GM12878 (cell line): ENCODE measurements around the gene ZNF365. TPM values are rescaled to one million over a fixed set of nuclear protein-coding genes. Genes with fewer than 3 reads are reported as not detected.

Source experiments
- ATAC-seq: fragments of 200-7000 bp; cut with Tn5 transposase; 3 replicates; pipeline ENCODE4 v1.9.1; 2020; ENCODE audit warnings: mild to moderate bottlenecking, moderate library complexity
- BruUV-seq: library from RNA; stranded (reverse); fragments of 400-500 nt; replicated peaks from 2 replicates; lab custom pipeline; 2021; lab: Mats Ljungman, UMichigan
- CTCF ChIA-PET: fragments of 300-600 bp; sonication (Branson Sonifier 250); formaldehyde crosslinking; extraction: SDS; loops from one replicate; lab custom pipeline; 2021; ENCODE audit warnings: inconsistent platforms; lab: Yijun Ruan, JAX
- POLR2A ChIA-PET: fragments of 350-600 bp; formaldehyde crosslinking; extraction: SDS; loops from one replicate; lab custom pipeline; 2021; ENCODE audit warnings: inconsistent platforms; lab: Charles Lee
- RAD21 ChIA-PET: fragments of 300-600 bp; sonication (Branson Sonifier 250); formaldehyde crosslinking; loops from one replicate; lab custom pipeline; 2023; ENCODE audit warnings: antibody characterized with exemption; ENCODE audit not compliant: unreplicated experiment; lab: Charles Lee
- SMC1A ChIA-PET: fragments of 300-600 bp; sonication (Branson Sonifier 250); formaldehyde crosslinking; loops from one replicate; lab custom pipeline; 2023; ENCODE audit not compliant: unreplicated experiment, uncharacterized antibody; lab: Charles Lee
- DNase-seq: peaks from one replicate; pipeline ENCODE4 v3.0.0-alpha.2; 2011; ENCODE audit warnings: low read depth, low spot score
- FAIRE-seq: peaks from 3 replicates; lab custom pipeline; 2011; peaks lifted over from hg19 to GRCh38; lab: Jason Lieb, UNC
- H2AFZ ChIP-seq: 2 replicates; pipeline ENCODE4 v1.6.0; 2011; ENCODE audit warnings: low read depth, low read length, control low read depth; ENCODE audit not compliant: control insufficient read depth
- H3K27ac ChIP-seq: 2 replicates; pipeline ENCODE4 v1.5.1; 2011; ENCODE audit warnings: control low read depth; ENCODE audit not compliant: control insufficient read depth, insufficient read depth
- H3K27me3 ChIP-seq, 2 experiments: replicated peaks in 1 of 2; 2 replicates each; pipeline versions ENCODE4 v1.6.0 to v1.6.1; 2011; ENCODE audit warnings: low read length in 1 of 2; ENCODE audit not compliant: control insufficient read depth in 2 of 2, insufficient read depth in 2 of 2
- H3K36me3 ChIP-seq, 2 experiments: 2 replicates each; pipeline ENCODE4 v1.5.1; 2011; ENCODE audit warnings: low read length in 1 of 2; ENCODE audit not compliant: control insufficient read depth in 2 of 2, insufficient read depth in 2 of 2
- H3K4me1 ChIP-seq: 2 replicates; pipeline ENCODE4 v1.6.1; 2011; ENCODE audit warnings: mild to moderate bottlenecking, low read length, moderate library complexity, mixed read lengths; ENCODE audit not compliant: control insufficient read depth, insufficient read depth
- H3K4me2 ChIP-seq: 2 replicates; pipeline ENCODE4 v1.6.0; 2011; ENCODE audit warnings: control low read depth; ENCODE audit not compliant: control insufficient read depth, insufficient read depth
- H3K4me3 ChIP-seq: fragments of 200-600 bp; sonication (generic); 2 replicates; pipeline ENCODE4 v1.5.1; 2016
- H3K79me2 ChIP-seq: 2 replicates; pipeline ENCODE4 v1.6.0; 2011; ENCODE audit warnings: low read length; ENCODE audit not compliant: control insufficient read depth, insufficient read depth
- H3K9ac ChIP-seq: 2 replicates; pipeline ENCODE4 v1.8.0; 2011; ENCODE audit warnings: low read length, control low read depth, mixed read lengths; ENCODE audit not compliant: control insufficient read depth, insufficient read depth
- H3K9me3 ChIP-seq: replicated peaks from 3 replicates; pipeline ENCODE4 v1.5.1; 2011; ENCODE audit warnings: mild to moderate bottlenecking, low read length; ENCODE audit not compliant: control insufficient read depth, insufficient read depth
- H4K20me1 ChIP-seq: 2 replicates; pipeline ENCODE4 v1.6.0; 2011; ENCODE audit not compliant: control insufficient read depth, insufficient read depth
- ATF2 ChIP-seq: IDR thresholded peaks from 2 replicates; pipeline ENCODE4 v1.6.1; 2012; ENCODE audit warnings: low read length, inconsistent platforms
- CBX5 ChIP-seq: sonication (generic); IDR thresholded peaks from 2 replicates; pipeline ENCODE4 v1.6.1; 2016; ENCODE audit warnings: low read depth, moderate library complexity, mild to moderate bottlenecking, inconsistent platforms
- CREM ChIP-seq: IDR thresholded peaks from 2 replicates; pipeline ENCODE4 v1.6.1; 2014; ENCODE audit warnings: antibody characterized with exemption, low read depth
- EP300 ChIP-seq, 2 experiments: fragments of 150-350 bp in 1 of 2; IDR thresholded peaks; 2 replicates each; pipeline ENCODE4 v1.6.1; 2011 to 2012; ENCODE audit warnings: low read depth in 2 of 2, low read length in 2 of 2, borderline replicate concordance in 1 of 2, improper control_type of control experiment in 1 of 2, inconsistent platforms in 1 of 2; ENCODE audit not compliant: control insufficient read depth in 1 of 2
- GABPA ChIP-seq: IDR thresholded peaks from 2 replicates; pipeline ENCODE4 v1.6.1; 2014; ENCODE audit warnings: antibody characterized with exemption, low read depth, mild to moderate bottlenecking, inconsistent platforms
- KLF5 ChIP-seq: fragments of 450-650 bp; IDR thresholded peaks from 2 replicates; pipeline ENCODE4 v1.6.1; 2014; ENCODE audit warnings: mild to moderate bottlenecking; ENCODE audit not compliant: partially characterized antibody
- REST ChIP-seq: IDR thresholded peaks from 2 replicates; pipeline ENCODE4 v1.6.1; 2012; ENCODE audit warnings: mild to moderate bottlenecking, low read depth, low read length
- STAT1 ChIP-seq: fragments of 450-650 bp; conservative IDR thresholded peaks from 2 replicates; pipeline ENCODE4 v1.6.1; 2014; ENCODE audit warnings: antibody characterized with exemption, mild to moderate bottlenecking
- TBL1XR1 ChIP-seq: IDR thresholded peaks from 2 replicates; pipeline ENCODE4 v1.6.1; 2012; ENCODE audit warnings: low read depth, low read length, improper control_type of control experiment
- ZNF24 ChIP-seq: fragments of 450-650 bp; IDR thresholded peaks from 2 replicates; pipeline ENCODE4 v1.6.1; 2017; ENCODE audit warnings: antibody characterized with exemption, mild to moderate bottlenecking
- ZNF384 ChIP-seq: IDR thresholded peaks from 2 replicates; pipeline ENCODE4 v1.6.1; 2012; ENCODE audit warnings: low read depth, mild to moderate bottlenecking, low read length, improper control_type of control experiment, borderline replicate concordance
- WGBS: methylation state at CpG from one replicate; pipeline ENCODE4 v1.1.6; 2016; ENCODE audit warnings: low lambda C conversion rate; ENCODE audit not compliant: insufficient replicate concordance, insufficient coverage; ENCODE audit errors: missing lambda C conversion rate; 5-methylcytosine and 5-hydroxymethylcytosine counted together
- in situ Hi-C: fragments of 300-500 bp; cut with MboI; formaldehyde crosslinking; loops from 9 replicates; pipeline ENCODE4 v1.14.3; 2018; ENCODE audit warnings: mixed read lengths
- intact Hi-C: fragments of 100-400 bp; cut with micrococcal nuclease; formaldehyde crosslinking; loops from one replicate; pipeline ENCODE4 v1.14.2; 2022; ENCODE audit not compliant: unreplicated experiment
- polyA plus RNA-seq, 11 experiments: library from polyadenylated mRNA; depleted of rRNA in 4 of 11; unstranded in 6 of 11; stranded (reverse) in 5 of 11; fragments of >200 nt; fragmentation: Nextera tagmentation in 4 of 11; fragmentation: Illumina TruSeq in 1 of 11; extraction: Ambion mirVana in 4 of 11; extraction: Trizol in 1 of 11; gene quantifications; 1 replicate in 1 of 11; 2 replicates in 10 of 11; pipeline versions ENCODE4 v1.2.1 to v1.2.3, GENCODE V29; 2011 to 2016; ENCODE audit warnings: inconsistent platforms in 2 of 11, missing spikeins in 2 of 11, low read depth in 1 of 11
- total RNA-seq, 4 experiments: library from RNA; depleted of rRNA in 3 of 4; stranded (reverse); fragments of >200 nt in 3 of 4; fragmentation: Illumina TruSeq in 1 of 4; extraction: Trizol in 1 of 4; gene quantifications; 2 replicates each; pipeline versions ENCODE4 v1.2.1 to v1.2.3, GENCODE V29; 2013 to 2021
- TF ChIP-seq, protein P1 (sequence below): fragments of 450-650 bp; formaldehyde crosslinking; IDR thresholded peaks from 2 replicates; pipeline ENCODE4 v1.4.0; 2022; ENCODE audit warnings: mild to moderate bottlenecking, moderate library complexity
- TF ChIP-seq, protein P2 (sequence below), 3 experiments: IDR thresholded peaks in 2 of 3; conservative IDR thresholded peaks in 1 of 3; 2 replicates each; pipeline ENCODE4 v1.5.1; 2011; ENCODE audit warnings: low read depth in 3 of 3, low read length in 3 of 3, mild to moderate bottlenecking in 3 of 3, control low read depth in 2 of 3, moderate library complexity in 2 of 3, inconsistent platforms in 1 of 3, mixed read lengths in 1 of 3; ENCODE audit not compliant: control insufficient read depth in 2 of 3, insufficient read depth in 1 of 3; ENCODE audit errors: extremely low read depth in 1 of 3

The ZNF365 gene
- total and polyA plus RNA-seq, 10 of the 15 experiments (the other 5 are each of a cell fraction or from before 2014, with no cell fraction given), result 0.08 TPM; not detected in 9

- H3K4me1 ChIP-seq, result no peaks in the 10 kb centered on the region
- no peak overlapping the region for H3K9ac ChIP-seq
- ATAC-seq (no peak), FAIRE-seq (no peak), DNase-seq (no peak)
- H4K20me1 ChIP-seq, result peaks cover 3% of the 10 kb centered on the region; the same call in 1 of the 2 replicates
- H3K36me3 ChIP-seq, result no peaks in the 10 kb centered on the region
- intact Hi-C loops, result no loop called here
- no TSS peak for BruUV-seq
- no peak overlapping the region for H2AFZ ChIP-seq
- no peak overlapping the region for H3K27ac ChIP-seq
- POLR2A ChIA-PET, result no interaction called here
- no peak overlapping the region for H3K4me2 ChIP-seq
- no peaks in the 10 kb centered on the region for H3K9me3 ChIP-seq
- in situ Hi-C loops, result no loop called here
- CTCF ChIA-PET, result interaction anchor here (0.7 to 1.3 kb wide), 4 partner anchors 9 to 833 kb away, joined by 3 to 4 read pairs (median 3); no protein-coding TSS in a partner anchor
- no peak overlapping the region for H3K4me3 ChIP-seq
- H3K79me2 ChIP-seq, result no peaks in the 10 kb centered on the region
- H3K27me3 ChIP-seq, result peaks cover 3 to 9% of the 10 kb centered on the region in 2 experiments; a peak in 3 of 4 replicates
- SMC1A ChIA-PET, result interaction anchor here (1.0 to 3.5 kb wide), 2 partner anchors 8 to 44 kb away, joined by 4 to 23 read pairs; no protein-coding TSS in a partner anchor
- RAD21 ChIA-PET, result interaction anchor here (1.0 kb wide), 1 partner anchor 10 kb away, joined by 3 read pairs; no protein-coding TSS in a partner anchor
- 25% methylated on average over 5 of the region's 5 CpGs for WGBS
- TF ChIP-seq CREM, result no peak
- no peak for TF ChIP-seq ZNF384
- no peak for TF ChIP-seq GABPA
- TF ChIP-seq, protein P1, sequence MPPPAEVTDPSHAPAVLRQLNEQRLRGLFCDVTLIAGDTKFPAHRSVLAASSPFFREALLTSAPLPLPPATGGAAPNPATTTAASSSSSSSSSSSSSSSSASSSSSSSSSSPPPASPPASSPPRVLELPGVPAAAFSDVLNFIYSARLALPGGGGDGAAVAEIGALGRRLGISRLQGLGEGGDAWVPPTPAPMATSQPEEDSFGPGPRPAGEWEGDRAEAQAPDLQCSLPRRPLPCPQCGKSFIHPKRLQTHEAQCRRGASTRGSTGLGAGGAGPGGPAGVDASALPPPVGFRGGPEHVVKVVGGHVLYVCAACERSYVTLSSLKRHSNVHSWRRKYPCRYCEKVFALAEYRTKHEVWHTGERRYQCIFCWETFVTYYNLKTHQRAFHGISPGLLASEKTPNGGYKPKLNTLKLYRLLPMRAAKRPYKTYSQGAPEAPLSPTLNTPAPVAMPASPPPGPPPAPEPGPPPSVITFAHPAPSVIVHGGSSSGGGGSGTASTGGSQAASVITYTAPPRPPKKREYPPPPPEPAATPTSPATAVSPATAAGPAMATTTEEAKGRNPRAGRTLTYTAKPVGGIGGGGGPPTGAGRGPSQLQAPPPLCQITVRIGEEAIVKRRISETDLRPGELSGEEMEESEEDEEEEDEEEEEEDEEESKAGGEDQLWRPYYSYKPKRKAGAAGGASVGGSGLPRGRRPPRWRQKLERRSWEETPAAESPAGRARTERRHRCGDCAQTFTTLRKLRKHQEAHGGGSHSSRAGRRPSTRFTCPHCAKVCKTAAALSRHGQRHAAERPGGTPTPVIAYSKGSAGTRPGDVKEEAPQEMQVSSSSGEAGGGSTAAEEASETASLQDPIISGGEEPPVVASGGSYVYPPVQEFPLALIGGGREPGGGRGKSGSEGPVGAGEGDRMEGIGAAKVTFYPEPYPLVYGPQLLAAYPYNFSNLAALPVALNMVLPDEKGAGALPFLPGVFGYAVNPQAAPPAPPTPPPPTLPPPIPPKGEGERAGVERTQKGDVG (CRISPR knock-in tag), result no peak
- TF ChIP-seq, protein P2, sequence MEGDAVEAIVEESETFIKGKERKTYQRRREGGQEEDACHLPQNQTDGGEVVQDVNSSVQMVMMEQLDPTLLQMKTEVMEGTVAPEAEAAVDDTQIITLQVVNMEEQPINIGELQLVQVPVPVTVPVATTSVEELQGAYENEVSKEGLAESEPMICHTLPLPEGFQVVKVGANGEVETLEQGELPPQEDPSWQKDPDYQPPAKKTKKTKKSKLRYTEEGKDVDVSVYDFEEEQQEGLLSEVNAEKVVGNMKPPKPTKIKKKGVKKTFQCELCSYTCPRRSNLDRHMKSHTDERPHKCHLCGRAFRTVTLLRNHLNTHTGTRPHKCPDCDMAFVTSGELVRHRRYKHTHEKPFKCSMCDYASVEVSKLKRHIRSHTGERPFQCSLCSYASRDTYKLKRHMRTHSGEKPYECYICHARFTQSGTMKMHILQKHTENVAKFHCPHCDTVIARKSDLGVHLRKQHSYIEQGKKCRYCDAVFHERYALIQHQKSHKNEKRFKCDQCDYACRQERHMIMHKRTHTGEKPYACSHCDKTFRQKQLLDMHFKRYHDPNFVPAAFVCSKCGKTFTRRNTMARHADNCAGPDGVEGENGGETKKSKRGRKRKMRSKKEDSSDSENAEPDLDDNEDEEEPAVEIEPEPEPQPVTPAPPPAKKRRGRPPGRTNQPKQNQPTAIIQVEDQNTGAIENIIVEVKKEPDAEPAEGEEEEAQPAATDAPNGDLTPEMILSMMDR (IDR thresholded peaks at IDR 0.05 in 2 of 3, conservative IDR thresholded peaks at IDR 0.05 in 1 of 3; ENCODE audit: control insufficient read depth in 2 of 3, extremely low read depth in 1 of 3, insufficient read depth in 1 of 3, low read depth in 3 of 3, low read length in 3 of 3), result no peak
- no peak for TF ChIP-seq ZNF24
- no peak for TF ChIP-seq KLF5
- no peak for TF ChIP-seq STAT1
- TF ChIP-seq EP300 (IDR thresholded peaks at IDR 0.05; ENCODE audit: borderline replicate concordance in 1 of 2, control insufficient read depth in 1 of 2, low read depth in 2 of 2, low read length in 2 of 2), result no peak
- TF ChIP-seq ATF2, result no peak
- no peak for TF ChIP-seq REST
- no peak for TF ChIP-seq CBX5
- TF ChIP-seq TBL1XR1, result no peak
Measured at GRCh38 chr10:62446627-62447026, 72.5 kb downstream of the ZNF365 start.
